Caco-2 (cell line): ENCODE measurements around the gene PDE4DIP. TPM values are rescaled to one million over a fixed set of nuclear protein-coding genes. Genes with fewer than 3 reads are reported as not detected.
"Not testable (repeated sequence)": the region's sequence is repeated elsewhere in the genome, so short reads cannot be mapped to it uniquely, and the experiment has no call there.

ENCODE experiments used
- BruUV-seq: library from RNA; stranded (reverse); fragments of 400-500 nt; replicated peaks from 2 replicates; lab custom pipeline; 2021; lab: Mats Ljungman, UMichigan
- CTCF ChIA-PET: fragments of 300-600 bp; sonication (Branson Sonifier 250); formaldehyde crosslinking; loops from one replicate; lab custom pipeline; 2022; ENCODE audit warnings: antibody characterized with exemption; lab: Charles Lee
- POLR2A ChIA-PET: fragments of 300-600 bp; sonication (Branson Sonifier 250); formaldehyde crosslinking; loops from one replicate; lab custom pipeline; 2022; ENCODE audit warnings: antibody characterized with exemption; lab: Charles Lee
- DNase-seq, 2 experiments: peaks; one replicate each; pipeline versions ENCODE4 v3.0.0 to v3.0.0-alpha.2; 2020 to 2022
- H3K27me3 ChIP-seq: replicated peaks from 2 replicates; pipeline ENCODE4 v1.6.0; 2011; ENCODE audit warnings: low read length; ENCODE audit not compliant: control insufficient read depth, insufficient read depth
- H3K36me3 ChIP-seq: 2 replicates; pipeline ENCODE4 v1.5.1; 2011; ENCODE audit warnings: low read length; ENCODE audit not compliant: control insufficient read depth, insufficient read depth
- H3K4me1 ChIP-seq: fragments of 250-450 bp; sonication (Bioruptor Pico); 2 replicates; pipeline ENCODE4 v1.5.1; 2020; ENCODE audit warnings: mild to moderate bottlenecking
- H3K4me3 ChIP-seq: 2 replicates; pipeline ENCODE4 v1.5.1; 2011; ENCODE audit warnings: low read depth, mild to moderate bottlenecking, control low read depth, low read length
- H3K9me3 ChIP-seq: fragments of 250-450 bp; sonication (Bioruptor Pico); 2 replicates; pipeline ENCODE4 v1.5.1; 2020; ENCODE audit warnings: mild to moderate bottlenecking, moderate library complexity
- H3K27ac Mint-ChIP-seq: one replicate; pipeline ENCODE4 v1.8.0; 2022; ENCODE audit warnings: mixed read lengths; ENCODE audit not compliant: unreplicated experiment
- H3K27me3 Mint-ChIP-seq: one replicate; pipeline ENCODE4 v1.8.0; 2022; ENCODE audit warnings: mixed read lengths; ENCODE audit not compliant: insufficient read depth, unreplicated experiment
- H3K36me3 Mint-ChIP-seq: one replicate; pipeline ENCODE4 v1.8.0; 2022; ENCODE audit warnings: mild to moderate bottlenecking, mixed read lengths; ENCODE audit not compliant: insufficient read depth, unreplicated experiment
- H3K4me1 Mint-ChIP-seq: one replicate; pipeline ENCODE4 v1.8.0; 2022; ENCODE audit warnings: low read depth, mixed read lengths; ENCODE audit not compliant: unreplicated experiment
- H3K4me3 Mint-ChIP-seq: one replicate; pipeline ENCODE4 v1.8.0; 2022; ENCODE audit warnings: mild to moderate bottlenecking, moderate library complexity, mixed read lengths; ENCODE audit not compliant: unreplicated experiment
- H3K9me3 Mint-ChIP-seq: one replicate; pipeline ENCODE4 v1.8.0; 2022; ENCODE audit warnings: mixed read lengths; ENCODE audit not compliant: unreplicated experiment
- intact Hi-C: fragments of 100-400 bp; cut with micrococcal nuclease; formaldehyde crosslinking; loops from one replicate; pipeline ENCODE4 v1.10.0; 2022; ENCODE audit not compliant: unreplicated experiment
- total RNA-seq: library from RNA; stranded (reverse); gene quantifications from 2 replicates; pipeline ENCODE4 v1.2.3, GENCODE V29; 2022

The PDE4DIP gene
- total RNA-seq, 1 experiment from 2014 or later = 30.8 TPM

- H3K4me3 ChIP-seq, DNase-seq, BruUV-seq, H3K36me3 Mint-ChIP-seq, H3K4me1 Mint-ChIP-seq, H3K4me1 ChIP-seq, H3K36me3 ChIP-seq, H3K27me3 Mint-ChIP-seq, intact Hi-C loops, H3K4me3 Mint-ChIP-seq, H3K9me3 Mint-ChIP-seq, H3K27me3 ChIP-seq, H3K9me3 ChIP-seq, CTCF ChIA-PET, H3K27ac Mint-ChIP-seq, POLR2A ChIA-PET: not testable (repeated sequence)
Measured at GRCh38 chr1:148992364-148992763, 148.1 kb downstream of the PDE4DIP start.

- CTCF ChIA-PET, H3K9me3 Mint-ChIP-seq, H3K4me3 ChIP-seq, H3K36me3 Mint-ChIP-seq, H3K36me3 ChIP-seq, H3K4me3 Mint-ChIP-seq, H3K4me1 Mint-ChIP-seq, H3K4me1 ChIP-seq, intact Hi-C loops, BruUV-seq, DNase-seq, H3K27me3 ChIP-seq, H3K27ac Mint-ChIP-seq, H3K27me3 Mint-ChIP-seq, POLR2A ChIA-PET, H3K9me3 ChIP-seq: not testable (repeated sequence)
Measured at GRCh38 chr1:148996449-148997224, 152.4 kb downstream of the PDE4DIP start.

GRCh38 chr1:148997405-148997804 lies 153.2 kb downstream of the PDE4DIP start:
- POLR2A ChIA-PET, H3K4me3 Mint-ChIP-seq, intact Hi-C loops, H3K4me3 ChIP-seq, H3K9me3 Mint-ChIP-seq, H3K4me1 ChIP-seq, H3K27ac Mint-ChIP-seq, DNase-seq, H3K27me3 ChIP-seq, CTCF ChIA-PET, H3K36me3 ChIP-seq, H3K36me3 Mint-ChIP-seq, H3K27me3 Mint-ChIP-seq, H3K9me3 ChIP-seq, BruUV-seq, H3K4me1 Mint-ChIP-seq: not testable (repeated sequence)

- H3K4me3 Mint-ChIP-seq, H3K36me3 ChIP-seq, H3K27me3 ChIP-seq, H3K27me3 Mint-ChIP-seq, intact Hi-C loops, H3K4me1 ChIP-seq, H3K9me3 ChIP-seq, H3K9me3 Mint-ChIP-seq, H3K4me3 ChIP-seq, H3K4me1 Mint-ChIP-seq, H3K36me3 Mint-ChIP-seq, CTCF ChIA-PET, H3K27ac Mint-ChIP-seq, BruUV-seq, DNase-seq, POLR2A ChIA-PET: not testable (repeated sequence)
Measured at GRCh38 chr1:149002664-149003063, 158.4 kb downstream of the PDE4DIP start.

- not testable (repeated sequence) for H3K4me3 ChIP-seq, BruUV-seq
Measured at GRCh38 chr1:149008326-149008725, 164.1 kb downstream of the PDE4DIP start.

GRCh38 chr1:149008769-149009168 lies 164.5 kb downstream of the PDE4DIP start:
- H3K27me3 Mint-ChIP-seq, H3K4me3 ChIP-seq, BruUV-seq, H3K4me3 Mint-ChIP-seq, H3K9me3 Mint-ChIP-seq, H3K36me3 ChIP-seq, H3K36me3 Mint-ChIP-seq, CTCF ChIA-PET, H3K4me1 Mint-ChIP-seq, POLR2A ChIA-PET, H3K27ac Mint-ChIP-seq, H3K4me1 ChIP-seq, intact Hi-C loops, H3K9me3 ChIP-seq, DNase-seq, H3K27me3 ChIP-seq: not testable (repeated sequence)

More at GRCh38 chr1:149008326-149008725, 164.1 kb downstream of the PDE4DIP start:
- H3K36me3 Mint-ChIP-seq, H3K36me3 ChIP-seq, POLR2A ChIA-PET, H3K4me1 Mint-ChIP-seq, DNase-seq, CTCF ChIA-PET, H3K9me3 Mint-ChIP-seq, H3K27ac Mint-ChIP-seq, intact Hi-C loops, H3K27me3 Mint-ChIP-seq, H3K4me3 Mint-ChIP-seq, H3K27me3 ChIP-seq, H3K9me3 ChIP-seq, H3K4me1 ChIP-seq: not testable (repeated sequence)

- POLR2A ChIA-PET, H3K9me3 ChIP-seq, H3K4me3 Mint-ChIP-seq, BruUV-seq, H3K36me3 Mint-ChIP-seq, H3K9me3 Mint-ChIP-seq, DNase-seq, H3K4me1 ChIP-seq, H3K4me3 ChIP-seq, H3K27me3 Mint-ChIP-seq, intact Hi-C loops, H3K36me3 ChIP-seq, H3K27me3 ChIP-seq, H3K4me1 Mint-ChIP-seq, H3K27ac Mint-ChIP-seq, CTCF ChIA-PET: not testable (repeated sequence)
Measured at GRCh38 chr1:149009761-149010160, 165.5 kb downstream of the PDE4DIP start.
